Glutamatergic neuron (in vitro differentiated cells): ENCODE measurements around the gene LAMTOR2. TPM values are rescaled to one million over a fixed set of nuclear protein-coding genes. Genes with fewer than 3 reads are reported as not detected.

ENCODE experiments used
- DNase-seq: peaks from one replicate; pipeline ENCODE4 v3.0.0; 2022
- H3K27ac Mint-ChIP-seq: one replicate; pipeline ENCODE4 v1.8.0; 2020; ENCODE audit warnings: mild to moderate bottlenecking, mixed read lengths, inconsistent platforms; ENCODE audit not compliant: unreplicated experiment
- H3K27me3 Mint-ChIP-seq: one replicate; pipeline ENCODE4 v1.8.0; 2020; ENCODE audit warnings: mild to moderate bottlenecking, moderate library complexity, mixed read lengths, inconsistent platforms; ENCODE audit not compliant: unreplicated experiment
- H3K36me3 Mint-ChIP-seq: one replicate; pipeline ENCODE4 v1.8.0; 2020; ENCODE audit warnings: mild to moderate bottlenecking, mixed read lengths, inconsistent platforms; ENCODE audit not compliant: unreplicated experiment
- H3K4me1 Mint-ChIP-seq: one replicate; pipeline ENCODE4 v1.8.0; 2020; ENCODE audit warnings: mild to moderate bottlenecking, low read depth, mixed read lengths, inconsistent platforms; ENCODE audit not compliant: unreplicated experiment
- H3K4me3 Mint-ChIP-seq: one replicate; pipeline ENCODE4 v1.8.0; 2020; ENCODE audit warnings: mild to moderate bottlenecking, mixed read lengths, inconsistent platforms; ENCODE audit not compliant: unreplicated experiment
- H3K9me3 Mint-ChIP-seq: one replicate; pipeline ENCODE4 v1.8.0; 2020; ENCODE audit warnings: mild to moderate bottlenecking, moderate library complexity, mixed read lengths, inconsistent platforms; ENCODE audit not compliant: unreplicated experiment
- long read RNA-seq: library from polyadenylated mRNA; unstranded; transcript quantifications from one replicate; pipeline ENCODE4 v2.0.0, GENCODE V29; 2020; ENCODE audit not compliant: unreplicated experiment
- total RNA-seq: library from RNA; stranded (reverse); fragmentation: NEBNext Ultra II Directional; extraction: Animal tissue kit (Norgen Biotek cat#: 25700); gene quantifications from one replicate; pipeline ENCODE4 v1.2.1, GENCODE V29; 2021; ENCODE audit not compliant: unreplicated experiment
- TF ChIP-seq, protein P1 (sequence below): fragments of 200-600 bp; sonication (generic); IDR thresholded peaks from one replicate; pipeline ENCODE4 v1.5.0; 2021; ENCODE audit not compliant: partially characterized antibody, unreplicated experiment

The LAMTOR2 gene
- total RNA-seq, result 47.0 TPM
- long read RNA-seq, transcript LAMTOR2-203 (4 exons, 655 nt), result major isoform, 42 of 51 reads
- long read RNA-seq, partial matches to known transcripts, result 0 of 51 reads
- long read RNA-seq, other reads (novel, unspliced or antisense), result 4 of 51 reads

DNA sequence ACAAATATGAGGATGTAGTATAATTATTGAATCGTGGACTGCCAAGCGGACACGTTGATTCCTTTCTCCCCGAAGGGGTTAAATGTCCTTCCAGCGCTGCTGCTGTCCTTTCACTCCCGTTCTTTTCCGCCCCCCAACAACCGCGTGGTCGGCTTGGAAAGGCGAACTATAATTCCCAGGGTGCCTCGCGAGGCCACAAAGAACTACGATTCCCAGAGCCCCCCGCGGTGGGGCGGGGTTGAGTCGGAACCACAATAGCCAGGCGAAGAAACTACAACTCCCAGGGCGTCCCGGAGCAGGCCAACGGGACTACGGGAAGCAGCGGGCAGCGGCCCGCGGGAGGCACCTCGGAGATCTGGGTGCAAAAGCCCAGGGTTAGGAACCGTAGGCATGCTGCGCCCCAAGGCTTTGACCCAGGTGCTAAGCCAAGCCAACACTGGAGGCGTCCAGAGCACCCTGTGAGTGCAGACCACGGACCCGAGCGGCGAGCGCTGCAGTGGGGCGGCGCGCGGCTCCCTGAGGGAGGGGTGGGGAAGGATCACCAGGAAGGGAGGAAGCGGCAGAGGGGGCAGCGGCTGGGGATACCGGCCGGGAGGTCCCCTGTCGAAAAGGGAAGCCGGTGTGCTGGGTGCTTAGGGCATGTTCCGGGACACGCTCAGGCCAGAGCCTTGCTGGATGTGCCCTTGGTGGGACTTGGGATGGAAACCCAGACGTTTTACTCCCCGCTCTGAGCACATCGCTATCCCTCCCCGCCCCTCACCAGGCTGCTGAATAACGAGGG lies at the start of gene LAMTOR2:
Gene LAMTOR2 (plus strand): TSS at position 283 of the 781 bp plus-strand sequence. CDS start 108 bp downstream, at position 391.
- Mint-ChIP-seq H3K4me3 (peak within 1 kb of the TSS; percentile 95), H3K36me3 (no peaks in the 10 kb centered on the region), H3K27ac (peak within 1 kb of the TSS; percentile 99), H3K9me3 (peaks cover 9% of the 10 kb centered on the region), H3K27me3 (peaks cover 13% of the 10 kb centered on the region), H3K4me1 (peaks cover 4% of the 10 kb centered on the region)
- DNase-seq, result peak; percentile 98
- TF ChIP-seq, protein P1, sequence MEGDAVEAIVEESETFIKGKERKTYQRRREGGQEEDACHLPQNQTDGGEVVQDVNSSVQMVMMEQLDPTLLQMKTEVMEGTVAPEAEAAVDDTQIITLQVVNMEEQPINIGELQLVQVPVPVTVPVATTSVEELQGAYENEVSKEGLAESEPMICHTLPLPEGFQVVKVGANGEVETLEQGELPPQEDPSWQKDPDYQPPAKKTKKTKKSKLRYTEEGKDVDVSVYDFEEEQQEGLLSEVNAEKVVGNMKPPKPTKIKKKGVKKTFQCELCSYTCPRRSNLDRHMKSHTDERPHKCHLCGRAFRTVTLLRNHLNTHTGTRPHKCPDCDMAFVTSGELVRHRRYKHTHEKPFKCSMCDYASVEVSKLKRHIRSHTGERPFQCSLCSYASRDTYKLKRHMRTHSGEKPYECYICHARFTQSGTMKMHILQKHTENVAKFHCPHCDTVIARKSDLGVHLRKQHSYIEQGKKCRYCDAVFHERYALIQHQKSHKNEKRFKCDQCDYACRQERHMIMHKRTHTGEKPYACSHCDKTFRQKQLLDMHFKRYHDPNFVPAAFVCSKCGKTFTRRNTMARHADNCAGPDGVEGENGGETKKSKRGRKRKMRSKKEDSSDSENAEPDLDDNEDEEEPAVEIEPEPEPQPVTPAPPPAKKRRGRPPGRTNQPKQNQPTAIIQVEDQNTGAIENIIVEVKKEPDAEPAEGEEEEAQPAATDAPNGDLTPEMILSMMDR, result no peak

DNA sequence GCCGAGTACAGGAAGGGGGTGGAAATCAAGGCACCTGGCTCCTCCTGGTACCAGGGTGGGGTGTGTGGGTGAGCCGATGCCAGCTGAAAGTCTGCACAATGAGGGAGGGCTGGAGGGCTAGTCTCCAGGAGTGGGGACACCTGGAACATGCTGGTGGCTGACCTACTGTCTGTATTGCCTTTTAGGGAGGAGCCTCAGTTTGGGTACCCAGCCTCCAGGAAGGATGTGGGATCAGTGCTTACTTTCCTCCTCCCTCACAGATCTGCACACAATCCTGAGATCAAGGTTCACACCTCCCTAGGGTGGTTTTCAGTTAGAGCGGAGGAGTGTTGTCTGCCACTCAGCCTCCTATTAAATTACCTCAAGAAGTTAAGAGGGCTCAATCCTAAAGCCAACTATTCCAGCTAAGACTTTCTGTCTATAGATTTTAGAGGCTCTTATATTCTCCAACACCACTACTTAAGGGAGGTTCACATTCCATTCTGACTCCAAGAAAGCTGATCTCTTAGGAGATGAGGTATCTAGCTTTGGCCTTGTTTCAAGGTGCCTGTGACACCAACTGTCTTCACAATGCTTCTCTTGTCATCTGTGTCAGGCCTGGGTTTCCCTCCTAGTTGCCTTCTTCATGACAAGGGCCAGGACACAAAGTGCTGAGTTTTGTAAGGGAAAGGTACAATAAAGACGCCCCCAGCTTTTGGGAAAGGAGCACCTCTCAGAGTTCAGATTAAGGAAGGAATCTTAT lies 49.6 kb upstream of the LAMTOR2 start:
- H3K9me3 Mint-ChIP-seq, result no peaks in the 10 kb centered on the region
- H3K27me3 Mint-ChIP-seq, result peaks cover 2% of the 10 kb centered on the region
- H3K36me3 Mint-ChIP-seq, result no peaks in the 10 kb centered on the region
- TF ChIP-seq, protein P1, result no peak
- no peak overlapping the region for H3K27ac Mint-ChIP-seq
- no peak for DNase-seq
- no peak overlapping the region for H3K4me3 Mint-ChIP-seq
- no peaks in the 10 kb centered on the region for H3K4me1 Mint-ChIP-seq

DNA sequence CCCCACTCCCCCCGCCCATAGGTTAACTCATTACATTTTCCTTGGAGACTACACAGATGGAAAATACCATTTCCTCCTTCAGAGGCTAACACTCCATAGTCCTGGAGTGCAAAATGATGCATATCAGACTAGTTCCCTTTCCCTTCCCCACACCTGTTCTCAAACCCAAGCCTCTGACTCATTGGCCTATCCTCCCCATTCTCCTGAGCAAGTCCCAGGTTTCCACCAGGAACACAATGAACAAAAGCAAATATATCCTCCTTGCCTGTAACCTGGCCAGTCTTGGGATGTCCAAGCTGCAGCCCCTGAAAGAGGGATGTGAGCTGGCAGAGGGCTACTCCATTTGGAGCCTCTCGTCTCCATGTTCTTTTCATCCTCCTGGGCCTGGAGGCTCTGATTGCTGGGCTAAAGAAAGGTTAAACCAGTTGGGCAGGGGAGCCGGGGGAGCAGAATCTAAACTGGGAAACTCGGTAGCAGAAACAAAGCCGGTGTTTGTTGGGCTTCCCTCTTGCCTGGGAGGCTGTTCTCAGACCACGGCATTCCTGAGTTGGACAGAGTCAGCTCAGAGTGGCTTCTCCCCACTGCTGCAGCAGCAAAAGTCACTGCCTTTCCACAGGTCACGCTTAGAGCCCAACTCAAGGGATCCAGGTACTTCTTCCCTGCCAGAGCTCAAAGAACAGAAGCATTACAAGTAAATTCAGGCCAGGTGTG lies 47.8 kb upstream of the LAMTOR2 start:
- Mint-ChIP-seq H3K36me3 (no peaks in the 10 kb centered on the region), H3K9me3 (peaks cover 3% of the 10 kb centered on the region), H3K4me1 (no peaks in the 10 kb centered on the region), H3K4me3 (no peak overlapping the region), H3K27ac (no peak overlapping the region), H3K27me3 (peaks cover 4% of the 10 kb centered on the region)
- TF ChIP-seq, protein P1, result no peak
- DNase-seq, result no peak

DNA sequence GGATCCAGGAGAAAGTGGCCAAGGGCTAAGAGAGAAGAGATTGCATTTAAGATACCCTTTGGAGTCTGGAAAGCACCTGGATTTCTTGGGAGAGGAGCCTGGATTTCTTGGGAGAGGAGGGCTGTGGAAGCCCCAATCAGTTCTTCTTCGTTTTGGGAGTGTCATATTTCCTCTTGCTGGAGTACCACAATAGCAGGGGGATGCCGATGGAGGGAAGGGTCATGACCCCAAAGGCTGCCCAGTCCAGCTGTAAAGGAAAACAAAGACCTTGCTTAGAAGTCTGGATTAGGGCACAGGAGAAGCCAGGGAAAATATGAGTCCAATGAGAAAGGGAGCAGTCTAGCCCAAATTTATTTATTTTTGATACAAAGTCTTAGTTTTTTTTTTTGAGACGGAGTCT lies 45.2 kb upstream of the LAMTOR2 start:
- Mint-ChIP-seq H3K27me3 (peaks cover 4% of the 10 kb centered on the region), H3K4me3 (no peak overlapping the region), H3K36me3 (no peaks in the 10 kb centered on the region), H3K9me3 (peaks cover 4% of the 10 kb centered on the region), H3K27ac (no peak overlapping the region), H3K4me1 (no peaks in the 10 kb centered on the region)
- TF ChIP-seq, protein P1, result no peak
- DNase-seq, result no peak
